Fibroblast of lung (primary cell): ENCODE results near the gene PRPSAP1. TPM values are rescaled to one million over a fixed set of nuclear protein-coding genes. Genes with fewer than 3 reads are reported as not detected.

Experiments used
- DNase-seq, 2 donors: peaks; one replicate each; pipeline versions ENCODE4 v3.0.0 to v3.0.0-alpha.2; 2010; ENCODE audit warnings: low read depth in 2 of 2
- H2AFZ ChIP-seq: 2 replicates; pipeline ENCODE4 v1.5.1; 2012; ENCODE audit warnings: low read length, control low read depth, inconsistent platforms
- H3K27ac ChIP-seq: 2 replicates; pipeline ENCODE4 v1.5.1; 2011; ENCODE audit warnings: low read length, control low read depth; ENCODE audit not compliant: insufficient read depth
- H3K27me3 ChIP-seq: 2 replicates; pipeline ENCODE4 v1.5.1; 2011; ENCODE audit warnings: mild to moderate bottlenecking, low read length; ENCODE audit not compliant: control insufficient read depth, insufficient read depth
- H3K36me3 ChIP-seq: 2 replicates; pipeline ENCODE4 v1.5.1; 2011; ENCODE audit warnings: low read length; ENCODE audit not compliant: control insufficient read depth, insufficient read depth
- H3K4me1 ChIP-seq: 2 replicates; pipeline ENCODE4 v1.5.1; 2011; ENCODE audit warnings: low read length; ENCODE audit not compliant: control insufficient read depth, insufficient read depth; ENCODE audit errors: extremely low read depth
- H3K4me2 ChIP-seq: 2 replicates; pipeline ENCODE4 v1.5.1; 2011; ENCODE audit warnings: low read length, control low read depth; ENCODE audit not compliant: insufficient read depth; ENCODE audit errors: extremely low read depth
- H3K4me3 ChIP-seq, 4 experiments: fragments of 200-600 bp in 1 of 4; sonication (generic) in 1 of 4; replicated peaks in 1 of 4; 2 replicates each; pipeline ENCODE4 v1.5.1; 2011 to 2016; ENCODE audit warnings: low read length in 4 of 4, low read depth in 3 of 4, mild to moderate bottlenecking in 3 of 4, control low read depth in 2 of 4, inconsistent platforms in 1 of 4, mixed read lengths in 1 of 4; ENCODE audit not compliant: insufficient read depth in 1 of 4; ENCODE audit errors: control extremely low read depth in 1 of 4
- H3K79me2 ChIP-seq: 2 replicates; pipeline ENCODE4 v1.5.1; 2012; ENCODE audit warnings: mild to moderate bottlenecking, low read length, inconsistent platforms; ENCODE audit not compliant: control insufficient read depth, insufficient read depth
- H3K9ac ChIP-seq: 2 replicates; pipeline ENCODE4 v1.5.1; 2011; ENCODE audit warnings: mild to moderate bottlenecking, low read length, control low read depth; ENCODE audit not compliant: insufficient read depth
- H3K9me3 ChIP-seq: 2 replicates; pipeline ENCODE4 v1.5.1; 2012; ENCODE audit warnings: low read depth, low read length; ENCODE audit not compliant: control insufficient read depth, insufficient read depth
- H4K20me1 ChIP-seq: 2 replicates; pipeline ENCODE4 v1.5.1; 2011; ENCODE audit warnings: low read length; ENCODE audit not compliant: control insufficient read depth, insufficient read depth; ENCODE audit errors: extremely low read depth
- EZH2 ChIP-seq: IDR thresholded peaks from 2 replicates; pipeline ENCODE4 v1.5.1; 2012; ENCODE audit warnings: low read length, control low read depth, mild to moderate bottlenecking; ENCODE audit errors: missing control alignments
- polyA plus RNA-seq, 2 donors: library from polyadenylated mRNA; depleted of rRNA in 1 of 2; stranded (reverse) in 1 of 2; unstranded in 1 of 2; fragments of >200 nt; gene quantifications; 2 replicates each; pipeline ENCODE4 v1.2.1, GENCODE V29; 2011 to 2012; ENCODE audit warnings: missing spikeins in 1 of 2
- total RNA-seq: library from RNA; depleted of rRNA; stranded (reverse); fragments of >200 nt; gene quantifications from 2 replicates; pipeline ENCODE4 v1.2.1, GENCODE V29; 2014
- TF ChIP-seq, protein P1 (sequence below), 2 donors: IDR thresholded peaks in 1 of 2; conservative IDR thresholded peaks in 1 of 2; 1 replicate in 1 of 2; 2 replicates in 1 of 2; pipeline ENCODE4 v1.5.1; 2011 to 2012; ENCODE audit warnings: low read length in 2 of 2, control low read depth in 1 of 2, inconsistent platforms in 1 of 2, low read depth in 1 of 2, mild to moderate bottlenecking in 1 of 2

PRPSAP1 gene
- total and polyA plus RNA-seq, 2 donors (not counting 1 experiment from before 2014, with no cell fraction given), result 32.7 to 56.9 TPM

DNA sequence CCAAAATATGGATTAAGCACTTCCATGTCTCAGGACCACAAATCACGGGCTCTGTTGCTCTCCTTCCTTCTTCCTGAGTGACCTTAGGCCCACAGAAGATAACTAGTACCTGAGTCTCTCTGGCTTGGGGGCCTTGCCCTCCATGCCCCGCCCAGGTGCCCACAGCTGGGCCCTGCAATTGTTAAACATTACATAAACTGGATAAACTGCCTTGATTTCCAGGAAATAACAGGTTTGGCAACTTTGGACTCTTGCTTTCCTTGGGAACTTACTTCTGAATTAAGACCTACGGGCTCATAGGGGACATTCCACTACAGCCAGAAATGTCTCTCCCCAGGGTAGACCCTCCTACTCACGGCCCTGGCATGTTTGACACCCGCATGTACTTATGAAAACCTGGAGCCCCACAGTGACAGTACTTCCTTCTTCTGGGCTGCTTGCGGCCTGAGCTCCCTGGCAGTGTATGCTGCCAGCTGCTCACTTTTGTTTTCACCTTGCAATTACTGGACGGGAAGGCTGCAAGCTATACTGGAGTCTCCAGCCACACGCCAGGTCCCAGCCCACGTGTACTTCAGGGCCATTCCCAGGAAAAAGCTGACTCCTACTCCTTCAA lies 90.9 kb downstream of the PRPSAP1 start:
- Histone ChIP-seq H2AFZ (no peak overlapping the region), H3K27me3 (no peaks in the 10 kb centered on the region), H3K4me2 (no peak overlapping the region), H3K9me3 (no peaks in the 10 kb centered on the region), H3K4me1 (peaks cover 9% of the 10 kb centered on the region), H3K36me3 (no peaks in the 10 kb centered on the region), H3K9ac (no peak overlapping the region), H3K4me3 (no peak overlapping the region), H3K79me2 (peaks cover 18% of the 10 kb centered on the region), H3K27ac (no peak overlapping the region), H4K20me1 (no peaks in the 10 kb centered on the region)
- DNase-seq, result peak in 1 of 2 donors; percentile 46
- TF ChIP-seq, protein P1, sequence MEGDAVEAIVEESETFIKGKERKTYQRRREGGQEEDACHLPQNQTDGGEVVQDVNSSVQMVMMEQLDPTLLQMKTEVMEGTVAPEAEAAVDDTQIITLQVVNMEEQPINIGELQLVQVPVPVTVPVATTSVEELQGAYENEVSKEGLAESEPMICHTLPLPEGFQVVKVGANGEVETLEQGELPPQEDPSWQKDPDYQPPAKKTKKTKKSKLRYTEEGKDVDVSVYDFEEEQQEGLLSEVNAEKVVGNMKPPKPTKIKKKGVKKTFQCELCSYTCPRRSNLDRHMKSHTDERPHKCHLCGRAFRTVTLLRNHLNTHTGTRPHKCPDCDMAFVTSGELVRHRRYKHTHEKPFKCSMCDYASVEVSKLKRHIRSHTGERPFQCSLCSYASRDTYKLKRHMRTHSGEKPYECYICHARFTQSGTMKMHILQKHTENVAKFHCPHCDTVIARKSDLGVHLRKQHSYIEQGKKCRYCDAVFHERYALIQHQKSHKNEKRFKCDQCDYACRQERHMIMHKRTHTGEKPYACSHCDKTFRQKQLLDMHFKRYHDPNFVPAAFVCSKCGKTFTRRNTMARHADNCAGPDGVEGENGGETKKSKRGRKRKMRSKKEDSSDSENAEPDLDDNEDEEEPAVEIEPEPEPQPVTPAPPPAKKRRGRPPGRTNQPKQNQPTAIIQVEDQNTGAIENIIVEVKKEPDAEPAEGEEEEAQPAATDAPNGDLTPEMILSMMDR (conservative IDR thresholded peaks at IDR 0.05 in 1 of 2, IDR thresholded peaks at IDR 0.05 in 1 of 2; ENCODE audit: low read depth in 1 of 2, low read length in 2 of 2), result no peak
- no peak for TF ChIP-seq EZH2

DNA sequence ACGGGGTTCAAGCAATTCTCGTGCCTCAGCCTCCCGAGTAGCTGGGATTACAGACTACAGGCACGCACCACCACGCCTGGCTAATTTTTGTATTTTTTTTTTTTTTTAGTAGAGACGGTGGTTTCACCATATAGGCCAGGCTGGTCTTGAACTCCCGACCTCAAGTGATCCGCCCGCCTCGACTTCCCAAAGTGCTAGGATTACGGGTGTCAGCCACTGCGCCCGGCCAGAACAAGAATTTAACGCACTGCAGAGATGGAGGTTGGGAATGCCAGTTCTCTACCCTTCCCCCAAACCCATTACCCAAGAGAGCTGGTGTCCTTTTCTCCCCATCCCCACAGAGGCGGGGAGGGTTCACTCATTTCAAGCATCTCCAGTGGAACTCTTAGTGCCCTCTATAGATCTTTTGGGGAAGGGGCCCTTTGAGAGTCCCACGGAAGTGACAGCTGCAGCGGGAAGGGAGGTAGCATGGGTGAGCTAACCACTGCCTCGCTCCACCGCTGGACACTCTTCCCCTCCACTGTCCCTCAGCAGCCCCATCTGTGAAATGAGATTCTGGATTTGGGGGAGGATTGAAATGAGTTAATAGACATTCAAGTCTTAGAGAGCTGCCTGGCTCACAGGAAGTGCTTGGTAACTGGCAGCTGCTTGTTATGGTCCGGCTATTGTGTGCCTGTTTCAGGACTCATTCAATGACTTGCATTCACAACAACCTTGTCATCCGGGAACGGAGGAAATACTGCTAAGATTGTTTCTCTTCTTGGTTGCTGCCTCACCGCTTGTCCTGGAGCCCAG lies 92.1 kb downstream of the PRPSAP1 start:
- H3K27me3 ChIP-seq, result no peaks in the 10 kb centered on the region
- H3K4me3 ChIP-seq, result no peak overlapping the region
- H3K27ac ChIP-seq, result no peak overlapping the region
- no peak overlapping the region for H3K4me2 ChIP-seq
- no peak overlapping the region for H2AFZ ChIP-seq
- H3K9ac ChIP-seq, result no peak overlapping the region
- DNase-seq, result peak in 1 of 2 donors; percentile 59
- H3K4me1 ChIP-seq, result peaks cover 6% of the 10 kb centered on the region
- H3K9me3 ChIP-seq, result no peaks in the 10 kb centered on the region
- no peak for TF ChIP-seq EZH2
- TF ChIP-seq, protein P1 (conservative IDR thresholded peaks at IDR 0.05 in 1 of 2, IDR thresholded peaks at IDR 0.05 in 1 of 2; ENCODE audit: low read depth in 1 of 2, low read length in 2 of 2), result no peak
- peaks cover 9% of the 10 kb centered on the region for H3K79me2 ChIP-seq
- no peaks in the 10 kb centered on the region for H3K36me3 ChIP-seq
- H4K20me1 ChIP-seq, result no peaks in the 10 kb centered on the region

DNA sequence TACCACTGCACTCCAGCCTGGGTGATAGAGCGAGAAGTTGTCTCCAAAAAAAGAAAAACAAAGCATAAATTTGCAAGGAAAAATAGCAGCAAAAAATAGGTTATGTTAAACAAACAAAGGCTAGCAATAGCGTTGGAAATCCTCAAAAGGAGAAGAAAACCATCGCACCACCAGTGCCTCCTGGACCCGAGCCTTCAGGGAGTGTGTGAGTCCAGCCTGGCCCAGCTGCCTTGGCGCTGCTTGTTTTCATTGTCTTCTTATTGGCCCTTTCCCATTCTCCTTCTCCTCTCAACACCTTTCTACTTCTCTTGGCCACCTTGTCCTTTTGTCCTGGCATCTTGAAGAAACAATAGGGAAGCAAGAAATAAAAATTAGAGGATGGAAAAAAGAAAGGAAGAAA lies 93.0 kb downstream of the PRPSAP1 start:
- TF ChIP-seq, protein P1 (conservative IDR thresholded peaks at IDR 0.05 in 1 of 2, IDR thresholded peaks at IDR 0.05 in 1 of 2; ENCODE audit: low read depth in 1 of 2, low read length in 2 of 2), result no peak
- Histone ChIP-seq H4K20me1 (no peaks in the 10 kb centered on the region), H3K79me2 (peaks cover under 1% of the 10 kb centered on the region), H3K27ac (no peak overlapping the region), H3K27me3 (no peaks in the 10 kb centered on the region), H2AFZ (no peak overlapping the region), H3K9me3 (no peaks in the 10 kb centered on the region), H3K9ac (no peak overlapping the region), H3K4me1 (peaks cover 6% of the 10 kb centered on the region), H3K4me3 (no peak overlapping the region), H3K36me3 (no peaks in the 10 kb centered on the region), H3K4me2 (no peak overlapping the region)
- no peak for DNase-seq
